CD4-positive, alpha-beta T cell treated with Interleukin-4 for 4 hours (primary cell): ENCODE measurements around the gene LRP2.
"Not testable (repeated sequence)": the region's sequence is repeated elsewhere in the genome, so short reads cannot be mapped to it uniquely, and the experiment has no call there.

Experiments used
- DNase-seq: peaks from one replicate; pipeline ENCODE4 v3.0.0-alpha.2; 2020

Gene LRP2

DNA sequence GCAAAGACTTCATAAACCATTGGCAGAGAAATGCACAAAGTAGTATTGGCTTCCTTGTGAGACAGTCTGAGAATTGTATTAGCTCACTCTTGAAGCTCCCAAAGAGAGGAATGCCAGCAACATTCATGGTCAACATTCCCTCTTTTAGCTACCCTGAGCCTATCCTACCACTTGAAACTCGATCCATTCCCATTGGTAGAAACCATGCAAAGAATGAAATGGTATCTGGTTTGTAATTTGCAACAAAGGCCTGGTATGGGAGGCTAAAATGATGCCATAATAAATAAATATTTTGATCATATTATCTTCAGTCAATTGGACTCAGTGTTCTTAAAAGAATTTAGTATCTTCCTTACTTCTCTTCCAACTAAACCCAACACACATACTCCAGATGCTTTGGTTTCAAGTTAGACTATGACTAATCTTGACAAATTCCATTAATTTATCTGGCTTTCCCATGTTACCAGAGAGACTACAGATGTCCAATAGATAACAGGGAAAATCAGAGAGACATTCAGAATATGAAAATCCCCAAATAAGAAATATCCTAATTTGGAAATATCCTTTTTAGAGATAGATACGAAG, 190.1 kb downstream of the LRP2 start:
- DNase-seq, result no peak

DNA sequence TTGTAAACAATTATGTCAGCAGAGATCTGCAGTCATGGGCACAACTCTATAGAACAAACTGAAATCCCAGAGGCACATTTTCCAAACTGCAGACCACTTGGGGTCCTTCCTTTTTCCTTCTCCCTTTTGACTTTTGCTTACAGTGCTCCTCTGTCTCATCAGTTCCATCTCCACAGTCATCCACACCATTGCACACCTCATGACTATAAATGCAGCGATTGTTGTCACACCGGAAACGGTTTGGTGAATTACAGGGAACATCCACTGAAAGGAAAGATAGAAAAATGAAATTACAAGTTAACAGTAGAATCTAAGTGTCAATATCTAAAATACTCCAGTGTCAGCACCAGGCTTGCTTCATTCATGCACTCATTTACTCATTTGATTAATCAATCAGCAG, 196.5 kb downstream of the LRP2 start:
- no peak for DNase-seq

DNA sequence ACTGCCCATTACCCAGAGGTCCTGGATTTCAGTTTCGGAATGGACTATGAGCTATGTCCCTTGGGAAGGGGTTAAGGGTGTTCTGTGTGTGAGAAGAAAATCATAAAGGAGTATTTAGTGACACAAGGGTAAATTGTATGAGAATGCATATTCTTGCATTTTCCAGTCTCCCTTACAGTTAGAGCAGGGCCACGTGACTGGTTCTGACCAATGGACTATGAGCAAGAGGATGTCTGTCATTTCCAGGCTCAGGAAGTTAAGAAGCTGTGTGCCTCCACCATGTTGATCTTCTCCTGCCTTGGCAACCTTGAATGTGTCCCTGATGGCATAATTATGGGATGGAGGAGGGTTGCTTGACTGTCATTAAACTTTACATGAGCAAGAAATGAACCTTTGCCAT, 198.0 kb downstream of the LRP2 start:
- no peak for DNase-seq

DNA sequence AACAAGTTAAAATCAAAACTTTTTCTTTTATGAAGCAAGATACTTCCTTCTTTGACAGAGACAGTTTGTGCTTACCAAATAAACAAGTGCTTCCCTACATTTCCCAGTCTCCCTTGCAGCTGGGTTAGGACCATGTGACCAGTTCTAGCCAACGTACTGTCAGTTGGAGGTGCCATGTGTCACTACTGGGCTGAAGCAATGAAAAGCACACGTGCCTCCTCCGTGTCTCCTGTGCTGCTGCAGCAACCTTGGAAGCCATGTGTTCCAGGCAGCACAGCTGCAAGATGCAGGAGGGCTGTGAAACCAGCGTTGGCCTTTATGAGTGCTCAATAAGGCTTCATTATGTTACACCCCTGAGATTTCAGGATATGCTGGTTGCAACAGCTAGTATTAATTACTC, 199.7 kb downstream of the LRP2 start:
- no peak for DNase-seq

DNA sequence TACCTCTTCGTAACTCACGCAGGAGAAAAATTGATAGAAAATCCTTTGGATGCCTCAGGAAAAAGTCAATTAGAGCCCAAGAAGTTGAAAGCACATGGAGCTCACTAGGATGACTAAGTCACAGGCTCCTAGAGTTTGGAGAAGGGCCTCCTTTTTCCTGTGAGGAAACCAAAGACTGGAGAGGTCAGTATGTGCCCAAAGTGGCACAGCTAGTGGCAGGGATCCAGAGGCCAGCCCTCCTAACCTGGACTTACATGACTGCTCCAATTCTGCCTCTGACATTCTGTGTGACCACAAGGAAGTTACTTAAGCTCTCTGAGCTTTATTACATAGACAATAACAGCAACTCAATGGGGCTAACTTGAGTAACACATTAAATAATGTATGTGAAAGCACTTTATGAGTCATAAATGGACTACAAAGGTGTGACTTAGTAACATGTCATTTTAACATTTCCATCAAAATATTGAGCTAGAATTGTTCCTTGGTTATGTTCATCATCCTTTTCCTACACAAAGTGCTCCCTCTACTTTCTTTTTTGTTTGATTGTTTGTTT, 201.3 kb downstream of the LRP2 start:
- DNase-seq, result no peak

DNA sequence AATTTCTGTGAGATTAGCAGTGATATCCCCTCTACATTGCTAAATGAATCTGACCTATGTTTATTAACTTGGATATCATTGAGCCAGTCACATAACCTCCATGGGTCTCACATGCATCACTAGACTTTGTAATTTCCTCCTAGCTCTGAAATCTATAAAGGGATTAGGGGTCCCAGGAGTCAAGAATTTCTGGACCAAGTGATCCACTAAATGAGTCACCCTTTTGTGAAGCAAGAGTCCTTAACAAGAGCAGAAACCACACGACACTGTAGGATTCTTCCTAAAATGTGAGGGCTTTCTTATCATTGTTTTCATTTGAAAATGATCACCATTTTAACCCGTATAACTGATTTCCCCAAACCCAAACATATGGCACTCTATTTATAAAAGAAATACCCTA, 202.6 kb downstream of the LRP2 start:
- DNase-seq, result no peak

DNA sequence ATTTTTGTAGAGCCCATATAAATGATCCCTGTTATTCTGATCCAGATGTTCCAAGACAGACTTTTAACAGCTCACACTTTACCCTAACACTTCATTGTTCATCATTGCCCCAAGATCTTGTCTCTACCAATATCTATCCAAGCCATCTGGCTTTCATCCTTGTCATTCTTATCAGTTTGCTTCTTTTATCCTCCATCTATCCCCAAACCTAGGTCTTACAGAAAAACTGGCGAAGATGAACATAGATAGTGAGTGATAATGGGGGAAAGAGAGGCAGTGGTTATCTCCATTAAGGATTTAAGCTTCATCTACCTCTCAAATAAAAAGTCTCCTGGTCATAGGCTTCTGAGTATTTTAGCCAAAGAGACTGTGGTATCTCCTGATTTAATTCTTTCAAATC, 203.5 kb downstream of the LRP2 start:
- DNase-seq, result no peak

DNA sequence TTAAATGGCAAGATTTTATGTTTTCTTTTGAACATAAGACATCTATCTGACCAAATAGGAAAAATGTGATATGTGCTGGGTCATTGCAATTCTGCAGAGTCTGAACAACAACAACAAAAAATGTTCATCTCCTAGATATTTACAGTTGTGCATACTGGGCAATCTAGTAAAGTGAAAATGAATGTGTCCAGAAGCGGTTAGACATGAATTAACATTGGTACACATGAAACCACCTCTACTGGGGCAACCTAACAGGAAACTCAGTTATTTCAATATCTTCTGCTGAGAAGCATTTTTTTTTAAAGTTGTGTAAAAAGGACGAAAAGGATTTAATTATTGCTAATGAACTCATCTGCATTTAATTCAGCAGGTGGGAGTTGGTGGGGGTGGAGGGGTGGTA, 216.1 kb downstream of the LRP2 start:
- no peak for DNase-seq

DNA sequence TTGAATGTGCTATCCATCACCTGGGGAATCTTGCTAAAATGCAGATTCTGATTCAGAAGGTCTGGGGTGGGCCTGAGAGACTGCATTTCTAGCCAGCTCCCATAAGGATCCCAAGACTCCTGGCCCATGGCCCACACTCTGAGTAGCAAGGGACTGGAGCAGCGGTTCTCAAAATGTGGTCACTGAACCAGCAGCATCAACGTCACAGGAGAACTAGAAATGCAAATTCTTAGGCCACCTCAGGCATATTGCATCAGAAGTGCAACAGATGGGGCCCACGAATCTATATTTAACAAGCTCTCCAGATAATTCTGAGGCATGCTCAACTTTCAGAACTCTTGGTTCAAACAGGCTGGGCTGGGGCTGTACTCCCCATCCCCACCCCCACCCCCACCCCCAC, 218.3 kb downstream of the LRP2 start:
- DNase-seq, result no peak

DNA sequence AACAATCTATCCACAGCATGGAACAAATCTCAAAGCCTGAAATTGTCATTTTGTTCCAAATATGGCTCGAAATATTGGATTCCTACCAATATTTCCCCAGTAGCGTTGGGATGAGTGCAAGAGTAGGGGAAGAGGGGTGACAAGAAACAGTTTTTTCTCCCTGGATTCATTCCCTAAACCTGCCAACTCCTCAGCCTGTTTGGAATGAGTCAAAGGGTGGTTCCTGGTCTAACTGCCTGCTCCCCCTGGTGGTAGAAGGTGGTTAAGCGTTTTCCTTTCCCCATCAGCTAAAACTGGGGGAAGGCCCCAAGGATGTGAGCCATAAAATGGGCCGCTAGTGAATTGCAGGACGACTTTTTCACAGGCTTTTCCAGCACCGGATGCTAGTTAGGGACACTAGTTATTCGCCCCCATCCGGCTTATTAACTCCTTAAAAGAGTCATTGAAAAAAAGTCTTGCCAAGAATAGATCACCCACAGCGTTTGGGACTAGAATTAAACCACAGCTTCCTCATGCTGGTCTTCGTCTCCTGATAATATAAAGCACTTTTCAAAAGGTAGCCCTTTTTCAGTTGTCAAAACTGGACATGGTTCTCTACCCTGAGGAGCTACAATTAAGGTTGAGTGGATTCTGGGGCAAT, 220.5 kb downstream of the LRP2 start:
- peak; percentile 63 for DNase-seq

DNA sequence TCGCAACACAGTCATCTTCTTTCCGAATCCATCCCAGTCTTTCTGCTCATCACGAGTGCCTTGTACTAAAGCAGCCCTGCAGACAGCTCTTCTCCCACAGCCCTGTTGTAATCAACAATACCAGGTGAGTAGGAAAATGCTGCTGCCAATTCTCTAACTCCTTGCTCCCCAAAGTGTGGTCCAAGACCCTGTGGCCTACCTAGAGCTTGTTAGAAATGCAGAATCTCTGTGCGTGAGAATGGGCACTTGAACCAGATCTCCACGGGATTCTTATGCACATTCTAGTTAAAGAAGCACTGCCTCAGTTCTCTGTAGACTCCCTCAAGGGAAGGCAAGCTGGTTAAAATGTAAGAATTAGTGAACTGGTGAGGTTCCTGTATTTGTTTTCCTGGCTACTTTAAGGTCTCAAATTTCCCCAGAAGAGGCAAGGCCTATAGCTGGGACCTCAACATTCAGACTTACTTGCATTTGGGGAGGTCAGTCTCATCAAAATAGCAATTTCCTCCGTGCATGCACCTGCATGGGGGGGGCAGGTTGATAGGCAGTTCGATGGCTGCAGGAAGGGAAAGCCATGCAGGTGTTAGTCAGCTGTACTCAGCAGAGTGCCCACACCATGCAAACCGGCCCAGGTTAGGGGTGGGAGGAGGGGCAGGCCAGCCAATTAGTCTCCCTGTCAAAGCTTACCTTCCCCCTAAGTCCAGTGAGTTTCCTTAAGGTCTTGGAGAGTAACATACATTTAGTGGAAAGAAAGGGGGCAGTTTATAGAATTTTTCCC, 222.2 kb downstream of the LRP2 start:
- DNase-seq, result no peak

DNA sequence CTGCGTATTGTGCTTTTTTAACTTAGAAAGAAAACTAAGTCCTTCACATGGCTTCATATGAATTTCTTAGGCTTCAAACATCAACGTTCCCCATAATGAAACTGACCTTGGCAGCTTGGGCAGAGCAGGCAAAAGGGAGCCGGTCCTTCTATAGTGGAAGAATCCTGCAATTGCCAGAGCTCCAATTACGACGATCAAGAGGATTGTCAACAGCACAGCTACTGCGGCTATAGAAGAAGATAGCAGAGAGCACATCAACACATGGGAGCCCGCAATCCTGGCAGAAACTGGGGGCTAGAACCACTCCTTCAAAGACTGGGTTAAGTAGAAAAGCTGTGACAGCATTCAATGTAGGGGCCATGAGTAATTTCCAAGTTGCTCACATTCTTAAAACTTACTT, 223.2 kb downstream of the LRP2 start:
- DNase-seq, result no peak

DNA sequence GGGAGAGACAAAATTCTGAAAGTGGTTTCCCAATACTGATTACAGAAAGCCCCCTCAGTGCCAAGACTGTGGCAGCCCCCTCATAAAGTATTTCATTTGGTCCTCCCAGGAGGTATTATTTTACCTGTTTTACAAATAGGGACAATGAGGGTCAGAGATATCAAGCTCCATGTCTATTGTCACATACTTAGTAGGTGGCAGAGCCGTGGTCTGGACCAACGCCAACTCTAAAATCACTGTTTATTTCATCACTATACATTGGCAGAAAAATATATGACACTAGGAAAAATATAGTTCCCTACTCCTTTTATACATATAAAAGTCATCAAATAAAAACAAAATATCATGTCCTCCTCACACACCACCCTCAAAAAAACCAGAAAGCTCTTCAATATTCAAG, 224.4 kb downstream of the LRP2 start:
- DNase-seq, result no peak

DNA sequence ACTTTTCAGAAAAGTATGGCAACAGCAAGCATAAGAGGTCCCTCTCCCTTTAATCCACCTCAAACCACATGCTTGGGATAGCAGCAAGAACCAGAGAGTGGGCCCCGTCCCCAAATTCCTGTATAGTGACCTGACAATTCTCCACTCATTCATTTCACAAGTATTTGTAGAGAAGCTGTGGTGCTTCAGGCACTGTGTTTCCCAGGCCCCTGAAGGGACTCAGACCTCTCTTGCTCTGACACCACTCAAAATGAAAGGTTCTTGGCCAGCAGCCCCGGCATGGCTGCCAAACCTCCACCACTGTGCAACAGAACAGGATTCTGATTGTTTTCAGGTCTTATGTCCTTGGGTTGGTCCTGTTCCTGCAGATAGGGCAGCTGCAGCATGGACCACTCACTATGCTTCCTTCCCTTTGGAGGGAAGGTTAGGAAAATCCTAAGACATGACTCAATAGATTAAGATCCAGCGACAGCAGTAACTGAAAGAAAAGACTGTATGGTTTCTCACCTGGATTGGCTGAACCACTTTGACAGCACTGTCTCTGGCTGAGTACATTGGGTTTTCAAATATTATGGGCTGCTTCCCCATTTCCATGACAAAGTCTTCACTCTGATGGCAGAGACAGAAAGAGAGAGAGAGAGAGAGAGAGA, 225.3 kb downstream of the LRP2 start:
- no peak for DNase-seq

DNA sequence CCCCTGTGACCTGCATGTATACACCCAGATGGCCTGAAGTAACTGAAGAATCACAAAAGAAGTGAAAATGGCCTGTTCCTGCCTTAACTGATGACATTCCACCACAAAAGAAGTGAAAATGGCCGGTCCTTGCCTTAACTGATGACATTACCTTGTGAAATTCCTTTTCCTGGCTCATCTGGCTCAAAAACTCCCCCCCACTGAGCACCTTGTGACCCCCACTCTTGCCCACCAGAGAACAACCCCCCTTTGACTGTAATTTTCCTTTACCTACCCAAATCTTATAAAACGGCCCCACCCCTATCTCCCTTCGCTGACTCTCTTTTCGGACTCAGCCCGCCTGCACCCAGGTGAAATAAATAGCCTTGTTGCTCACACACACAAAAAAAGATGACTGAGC, 225.9 kb downstream of the LRP2 start:
- DNase-seq, result not testable (repeated sequence)

DNA sequence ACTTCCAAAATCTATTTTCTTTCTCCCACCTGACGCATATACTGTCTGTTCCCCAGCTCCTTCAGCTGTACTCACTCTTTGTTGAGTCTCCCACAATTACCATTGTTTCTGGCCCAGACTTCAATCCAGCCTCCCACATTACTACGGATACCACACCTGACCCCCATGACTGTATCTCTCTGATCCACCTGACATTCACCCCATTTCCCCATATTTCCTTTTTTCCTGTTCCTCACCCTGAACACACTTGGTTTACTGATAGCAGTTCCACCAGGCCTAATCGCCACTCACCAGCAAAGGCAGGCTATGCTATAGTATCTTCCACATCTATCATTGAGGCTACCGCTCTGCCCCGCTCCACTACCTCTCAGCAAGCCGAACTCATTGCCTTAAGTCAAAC, 228.1 kb downstream of the LRP2 start:
- not testable (repeated sequence) for DNase-seq

DNA sequence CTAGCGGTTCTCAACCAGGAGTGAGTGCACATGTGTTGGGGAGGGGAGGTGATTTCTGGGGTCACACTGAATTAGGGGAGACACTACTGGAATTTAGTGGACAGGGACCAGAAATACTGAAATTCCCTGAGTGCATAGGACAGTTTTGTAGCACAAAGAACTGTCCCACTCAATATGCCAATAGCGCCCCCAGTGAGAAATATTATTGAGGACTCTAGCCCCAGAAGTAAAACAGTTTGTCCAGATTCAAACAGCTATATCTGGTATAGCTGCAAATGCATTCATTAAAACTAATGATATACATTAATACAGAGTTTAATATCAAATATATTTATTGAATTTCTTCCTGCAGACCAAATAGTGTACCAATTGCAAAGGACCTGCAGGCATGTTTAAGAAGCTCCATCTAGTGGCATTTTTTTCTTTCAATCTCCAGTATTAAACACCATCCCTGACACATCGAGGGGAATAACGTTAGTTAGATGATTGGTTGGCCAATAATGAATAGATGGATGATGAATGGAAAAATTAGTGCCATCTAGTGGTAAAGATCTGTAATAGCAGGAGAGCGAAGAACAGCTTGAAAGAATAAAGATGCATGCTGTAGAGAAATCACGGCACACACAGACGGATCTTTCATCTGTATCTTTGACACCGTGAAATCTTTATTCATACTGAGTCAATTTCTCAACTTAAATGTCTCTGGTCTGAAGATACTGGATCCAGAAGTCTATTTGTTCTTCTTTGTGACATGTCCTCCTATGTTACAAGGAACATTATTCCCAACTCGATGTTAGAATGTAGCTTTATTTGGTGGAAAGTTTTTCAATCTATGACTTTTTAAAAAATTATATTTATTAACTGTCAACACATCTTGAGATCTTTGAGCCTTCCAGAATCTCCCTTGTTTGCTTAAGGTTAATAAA, 230.5 kb downstream of the LRP2 start:
- DNase-seq, result peak; percentile 71

DNA sequence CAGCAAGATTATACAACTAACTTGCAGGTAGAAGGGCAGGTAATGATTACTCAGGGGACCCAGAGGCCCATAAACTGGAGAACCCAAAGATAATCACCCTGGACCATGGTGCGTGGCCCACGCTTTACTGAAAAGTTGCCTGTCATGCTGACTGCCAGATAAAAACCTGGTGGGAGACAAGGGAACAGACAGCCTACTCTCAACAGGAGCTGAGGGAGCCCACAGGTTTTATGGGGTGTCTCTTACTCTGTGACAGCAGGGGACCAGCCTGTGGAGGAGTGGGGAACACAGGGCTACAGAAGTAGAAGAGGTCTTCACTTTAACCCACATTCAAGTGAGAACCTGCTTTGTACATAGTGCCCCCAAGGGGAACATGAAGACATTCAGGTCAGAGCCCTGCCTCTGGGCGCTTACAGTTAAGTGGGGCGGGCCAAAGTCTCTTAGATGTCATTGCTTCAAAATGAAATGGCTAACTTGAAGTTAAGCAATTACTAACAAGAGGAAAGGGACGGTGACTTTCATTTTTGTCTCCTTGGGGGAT, 232.6 kb downstream of the LRP2 start:
- DNase-seq, result no peak

DNA sequence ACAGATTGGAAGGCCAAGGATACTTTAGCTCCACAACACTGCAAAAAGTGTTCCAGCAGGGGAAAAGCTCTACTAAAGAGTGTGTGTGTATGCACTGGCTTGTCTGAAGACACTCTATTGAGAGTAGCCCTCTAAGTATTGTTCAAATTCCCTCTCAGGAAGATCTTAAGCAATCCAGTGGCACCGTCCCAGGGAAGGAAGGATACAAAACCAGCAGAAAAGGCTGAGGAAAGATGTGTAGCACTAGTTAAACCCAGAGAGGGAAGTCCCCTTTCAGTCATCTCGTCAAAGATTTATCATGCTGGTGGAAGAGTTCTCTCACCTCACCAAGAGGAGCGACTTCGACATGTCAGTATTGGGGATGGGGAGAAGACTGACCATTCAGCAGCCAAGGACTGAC, 242.5 kb downstream of the LRP2 start:
- no peak for DNase-seq

DNA sequence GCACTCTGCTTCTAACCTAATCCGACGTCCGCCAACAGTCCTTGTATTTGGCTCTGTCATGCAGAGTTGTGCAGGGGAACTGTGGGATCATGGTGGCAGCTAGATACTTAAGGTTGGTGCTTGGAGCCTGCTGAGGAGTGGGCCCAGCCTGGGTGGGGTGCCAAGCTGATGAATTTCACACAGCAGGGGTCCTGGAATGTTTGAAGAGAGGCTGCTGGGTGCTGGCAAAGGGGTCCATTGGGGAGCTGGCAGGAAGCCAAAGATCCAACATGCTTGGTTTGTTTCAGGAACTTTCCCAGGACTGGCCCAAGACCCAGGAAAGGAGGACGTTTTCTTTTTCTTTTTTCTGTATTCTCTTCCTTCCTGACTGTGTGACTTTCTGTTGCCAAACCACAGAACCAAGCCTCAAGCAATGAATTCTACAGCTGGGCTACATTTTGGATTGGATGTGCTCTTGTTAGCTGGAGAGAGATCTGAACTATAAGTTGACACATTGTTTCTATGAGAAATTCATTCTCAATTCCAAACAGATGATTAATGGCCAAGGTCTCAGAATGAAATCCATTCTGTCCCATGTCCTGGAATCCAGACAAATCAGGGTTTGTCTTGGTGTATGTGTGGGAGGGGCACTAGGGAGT, 243.1 kb downstream of the LRP2 start:
- DNase-seq, result no peak

DNA sequence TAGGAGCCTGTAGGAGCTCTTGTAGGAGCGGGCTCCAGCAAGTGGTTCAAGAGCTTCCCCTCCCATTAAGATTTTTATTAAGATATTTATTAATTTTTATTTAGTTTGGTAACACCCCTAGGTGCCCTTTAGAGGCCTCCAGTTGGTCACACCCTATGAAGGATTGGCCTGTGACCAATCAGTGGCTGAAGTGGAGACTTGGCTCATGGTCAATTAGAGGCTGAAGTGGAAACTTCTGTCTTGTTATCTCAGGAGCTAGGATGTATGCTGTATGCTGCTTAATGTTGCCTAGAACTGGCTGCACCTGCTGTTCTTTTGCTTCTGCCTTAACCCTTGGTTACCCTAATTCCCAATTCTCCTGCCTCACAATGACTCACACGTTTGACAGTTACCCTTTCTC, 244.3 kb downstream of the LRP2 start:
- DNase-seq, result no peak

DNA sequence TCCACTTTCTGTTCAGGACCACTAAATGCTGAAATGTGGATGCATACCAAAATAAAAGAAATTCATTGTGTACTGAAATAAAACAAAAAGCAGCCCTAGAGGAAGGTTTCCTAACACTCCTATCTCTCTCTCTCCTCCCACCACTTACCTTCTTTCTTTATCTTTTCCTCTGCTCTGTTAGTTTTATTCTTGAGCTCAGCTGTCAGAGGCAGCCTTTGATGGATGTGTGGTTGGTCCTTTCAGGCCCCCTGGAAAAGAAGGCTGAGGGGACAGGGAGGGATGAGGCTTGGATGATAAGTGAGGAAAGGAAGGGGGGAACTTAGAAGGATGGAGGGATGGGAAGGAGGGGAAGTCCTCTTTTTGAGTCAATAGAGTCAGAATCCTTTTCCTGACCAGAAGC, 245.3 kb downstream of the LRP2 start:
- DNase-seq, result no peak
